CD4-positive, alpha-beta T cell (primary cell): ENCODE data around the gene CYSRT1. TPM values are rescaled to one million over a fixed set of nuclear protein-coding genes. Genes with fewer than 3 reads are reported as not detected.
A peak's percentile ranks its signal among the peaks of the same experiment; 100 is the strongest.

Experiments
- ATAC-seq: fragments of 200-7000 bp; cut with Tn5 transposase; one replicate; pipeline ENCODE4 v1.10.0; 2022; ENCODE audit warnings: mild to moderate bottlenecking; ENCODE audit not compliant: poor library complexity
- CTCF ChIA-PET: fragments of 350-600 bp; sonication (Branson Sonifier 250); formaldehyde crosslinking; loops from one replicate; lab custom pipeline; 2021; ENCODE audit warnings: antibody characterized with exemption, inconsistent platforms; lab: Charles Lee
- POLR2A ChIA-PET: fragments of 350-600 bp; sonication (Branson Sonifier 250); formaldehyde crosslinking; loops from one replicate; lab custom pipeline; 2021; ENCODE audit warnings: antibody characterized with exemption, inconsistent platforms; lab: Charles Lee
- DNase-seq, 14 experiments: peaks; one replicate each; pipeline ENCODE4 v3.0.0-alpha.2; 2013 to 2020; ENCODE audit warnings: mixed read lengths in 2 of 14
- H3K27ac ChIP-seq, 2 donors: one replicate each; pipeline versions ENCODE4 v1.5.1 to v1.7.0; 2013; ENCODE audit warnings: low read length in 2 of 2, low read depth in 1 of 2, mild to moderate bottlenecking in 1 of 2
- H3K27me3 ChIP-seq, 2 experiments: 1 replicate in 1 of 2; 2 replicates in 1 of 2; pipeline versions ENCODE4 v1.6.1 to v1.7.0; 2013; ENCODE audit warnings: low read length in 2 of 2, control low read depth in 1 of 2, mild to moderate bottlenecking in 1 of 2, moderate library complexity in 1 of 2; ENCODE audit not compliant: insufficient read depth in 2 of 2, control insufficient read depth in 1 of 2
- H3K36me3 ChIP-seq: one replicate; pipeline ENCODE4 v1.6.1; 2013; ENCODE audit warnings: low read length, control low read depth; ENCODE audit not compliant: insufficient read depth
- H3K4me1 ChIP-seq: one replicate; pipeline ENCODE4 v1.6.1; 2013; ENCODE audit warnings: low read length, control low read depth; ENCODE audit not compliant: insufficient read depth
- H3K4me3 ChIP-seq: one replicate; pipeline ENCODE4 v1.5.1; 2013; ENCODE audit warnings: mild to moderate bottlenecking, low read length, moderate library complexity
- H3K9me3 ChIP-seq, 2 experiments: 1 replicate in 1 of 2; 2 replicates in 1 of 2; pipeline versions ENCODE4 v1.6.1 to v1.7.0; 2013; ENCODE audit warnings: low read length in 2 of 2, mild to moderate bottlenecking in 2 of 2, control low read depth in 1 of 2, moderate library complexity in 1 of 2; ENCODE audit not compliant: control insufficient read depth in 1 of 2, insufficient read depth in 1 of 2
- H3K27ac Mint-ChIP-seq: one replicate; pipeline ENCODE4 v1.8.0; 2020; ENCODE audit warnings: mixed read lengths
- H3K27me3 Mint-ChIP-seq: one replicate; pipeline ENCODE4 v1.8.0; 2021; ENCODE audit warnings: mixed read lengths
- H3K36me3 Mint-ChIP-seq: one replicate; pipeline ENCODE4 v1.8.0; 2021; ENCODE audit warnings: low read depth, mixed read lengths
- H3K4me1 Mint-ChIP-seq: one replicate; pipeline ENCODE4 v1.8.0; 2021; ENCODE audit warnings: low read depth, mixed read lengths
- H3K4me3 Mint-ChIP-seq: one replicate; pipeline ENCODE4 v1.8.0; 2020; ENCODE audit warnings: mild to moderate bottlenecking, mixed read lengths
- H3K9me3 Mint-ChIP-seq: one replicate; pipeline ENCODE4 v1.8.0; 2020; ENCODE audit warnings: mixed read lengths
- intact Hi-C, 2 experiments: fragments of 100-400 bp; cut with DNase I in 1 of 2; cut with micrococcal nuclease in 1 of 2; formaldehyde crosslinking; loops; one replicate each; pipeline versions ENCODE4 v1.15.1 to v1.9.0; 2023 to 2025; cut with DNase I, micrococcal nuclease
- total RNA-seq, 174 experiments: library from RNA in 2 of 174; stranded (reverse) in 2 of 174; gene quantifications; one replicate each; pipeline ENCODE4 v1.2.3 and lab custom pipeline; 2021 to 2026
- TF ChIP-seq, protein P1 (sequence below): fragments of 200-600 bp; IDR thresholded peaks from one replicate; pipeline ENCODE4 v1.8.0; 2022; ENCODE audit warnings: antibody characterized with exemption, mild to moderate bottlenecking

Gene CYSRT1
- total RNA-seq, 2 experiments from 2014 or later: 0.33 to 0.42 TPM

DNA sequence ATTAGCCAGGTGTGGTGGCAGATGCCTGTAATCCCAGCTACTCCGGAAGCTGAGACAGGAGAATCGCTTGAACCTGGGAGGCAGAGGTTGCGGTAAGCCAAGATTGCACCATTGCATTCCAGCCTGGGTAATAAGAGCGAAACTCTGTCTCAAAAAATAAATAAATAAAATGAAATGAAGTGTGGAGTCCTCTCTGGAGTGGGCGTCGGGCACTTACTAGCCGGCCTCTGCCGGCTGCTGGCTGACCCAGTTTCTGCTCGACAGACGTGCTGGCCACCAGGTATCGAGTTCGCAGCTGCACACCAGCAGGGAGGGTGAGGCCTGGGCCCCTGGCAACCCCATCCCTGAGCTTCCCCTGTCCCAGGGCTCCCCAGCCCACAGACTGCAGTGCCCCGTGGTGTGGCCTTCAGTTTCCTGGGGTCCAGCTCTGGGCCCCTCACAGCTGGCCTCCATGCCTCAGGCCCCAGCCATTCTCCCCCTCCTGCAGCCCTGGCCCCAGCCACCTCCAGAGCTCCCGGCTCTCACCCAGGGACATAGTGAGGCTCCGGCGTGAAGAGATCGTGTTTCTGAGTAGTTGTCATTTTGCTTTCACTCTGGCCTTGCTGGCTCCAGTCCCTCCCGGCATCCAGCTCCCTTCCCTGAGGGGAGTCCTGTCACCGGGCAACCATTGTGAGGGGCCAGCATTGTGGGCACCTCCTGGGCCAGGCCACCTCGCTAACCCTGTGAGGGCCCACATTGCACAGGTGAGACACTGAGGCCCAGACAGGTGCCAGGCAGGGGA is 22.4 kb downstream of the CYSRT1 start:
- TF ChIP-seq, protein P1, sequence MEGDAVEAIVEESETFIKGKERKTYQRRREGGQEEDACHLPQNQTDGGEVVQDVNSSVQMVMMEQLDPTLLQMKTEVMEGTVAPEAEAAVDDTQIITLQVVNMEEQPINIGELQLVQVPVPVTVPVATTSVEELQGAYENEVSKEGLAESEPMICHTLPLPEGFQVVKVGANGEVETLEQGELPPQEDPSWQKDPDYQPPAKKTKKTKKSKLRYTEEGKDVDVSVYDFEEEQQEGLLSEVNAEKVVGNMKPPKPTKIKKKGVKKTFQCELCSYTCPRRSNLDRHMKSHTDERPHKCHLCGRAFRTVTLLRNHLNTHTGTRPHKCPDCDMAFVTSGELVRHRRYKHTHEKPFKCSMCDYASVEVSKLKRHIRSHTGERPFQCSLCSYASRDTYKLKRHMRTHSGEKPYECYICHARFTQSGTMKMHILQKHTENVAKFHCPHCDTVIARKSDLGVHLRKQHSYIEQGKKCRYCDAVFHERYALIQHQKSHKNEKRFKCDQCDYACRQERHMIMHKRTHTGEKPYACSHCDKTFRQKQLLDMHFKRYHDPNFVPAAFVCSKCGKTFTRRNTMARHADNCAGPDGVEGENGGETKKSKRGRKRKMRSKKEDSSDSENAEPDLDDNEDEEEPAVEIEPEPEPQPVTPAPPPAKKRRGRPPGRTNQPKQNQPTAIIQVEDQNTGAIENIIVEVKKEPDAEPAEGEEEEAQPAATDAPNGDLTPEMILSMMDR: no peak
- Histone ChIP-seq H3K27ac (no peak overlapping the region), H3K4me3 (no peak overlapping the region), H3K4me1 (peaks cover 13% of the 10 kb centered on the region), H3K9me3 (no peaks in the 10 kb centered on the region), H3K36me3 (peaks cover 15% of the 10 kb centered on the region), H3K27me3 (no peaks in the 10 kb centered on the region)
- ChIA-PET CTCF (no interaction called here), POLR2A (no interaction called here)
- Mint-ChIP-seq H3K27ac (no peak overlapping the region), H3K4me1 (peaks cover 5% of the 10 kb centered on the region), H3K9me3 (no peaks in the 10 kb centered on the region), H3K4me3 (peak overlapping the region; percentile 15), H3K36me3 (peaks cover 14% of the 10 kb centered on the region), H3K27me3 (no peaks in the 10 kb centered on the region)
- peak in 1 of 14 experiments; percentile 4 for DNase-seq
- intact Hi-C loops: no loop called here
- ATAC-seq: no peak

DNA sequence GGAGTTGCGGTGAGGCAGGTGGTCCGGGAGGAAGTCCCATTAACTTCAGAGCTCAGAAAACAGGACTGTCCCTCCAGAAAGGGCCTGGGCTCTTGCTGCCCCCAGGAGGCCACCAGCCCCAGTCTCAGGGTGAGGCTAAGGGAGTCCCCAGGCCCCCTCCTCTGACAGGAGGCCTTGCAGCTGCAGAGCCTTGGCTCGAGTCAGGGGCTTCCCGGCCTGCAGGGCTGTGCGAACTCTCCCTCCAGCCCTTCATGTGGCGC is 22.9 kb downstream of the CYSRT1 start:
- H3K4me1 Mint-ChIP-seq: no peaks in the 10 kb centered on the region
- intact Hi-C loops: no loop called here

DNA sequence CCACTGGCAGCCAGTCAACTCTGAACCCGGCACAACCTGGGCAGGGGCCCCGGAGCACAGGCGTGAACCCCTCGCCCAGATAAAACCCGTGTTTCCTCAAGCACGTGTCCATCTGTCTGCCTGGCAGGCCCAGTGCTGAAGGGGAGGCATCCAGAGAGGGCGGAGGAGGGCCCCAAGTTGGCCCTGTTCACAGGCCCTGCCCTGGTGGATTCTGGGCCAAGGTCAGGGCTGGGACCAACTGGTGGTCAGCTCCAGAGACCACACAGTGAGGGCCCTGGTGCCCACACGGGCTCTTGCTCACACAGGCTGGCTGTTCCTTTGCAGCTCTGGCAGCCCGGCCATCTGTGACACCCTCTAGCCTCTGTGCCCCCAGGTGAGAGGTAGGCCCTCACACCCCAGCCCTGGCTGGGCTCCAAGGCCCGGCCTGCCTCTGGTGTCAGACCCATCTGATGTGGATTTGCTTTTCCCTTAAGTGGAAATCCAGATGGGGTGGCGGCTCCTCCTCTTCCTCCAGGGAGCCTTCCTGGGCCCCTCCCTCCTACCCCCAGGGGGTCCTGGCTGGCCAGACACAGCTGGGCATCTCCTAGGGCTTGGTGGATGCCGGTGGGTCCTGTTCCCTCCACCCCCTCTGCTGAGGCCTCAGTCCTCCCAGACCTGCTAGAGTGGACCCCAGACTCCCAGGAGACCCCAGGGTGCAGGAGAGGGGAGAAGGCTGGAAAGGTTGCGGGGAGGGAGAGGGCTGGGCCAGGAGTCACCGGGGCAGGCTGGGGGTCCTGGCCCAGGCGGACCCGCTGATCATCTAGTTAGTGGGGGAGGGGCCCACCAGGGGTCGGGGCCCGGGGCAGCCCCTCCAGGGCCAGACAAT is 25.6 kb downstream of the CYSRT1 start:
- intact Hi-C loops: no loop called here
- H3K4me1 Mint-ChIP-seq: peaks cover 4% of the 10 kb centered on the region
- ATAC-seq (no peak), DNase-seq (peak in 2 of 14 experiments; percentile 4 to 23)
- no peak overlapping the region for H3K27ac Mint-ChIP-seq
- peaks cover 10% of the 10 kb centered on the region for H3K4me1 ChIP-seq
- H3K4me3 Mint-ChIP-seq: no peak overlapping the region
- ChIA-PET POLR2A (interaction anchor here (0.8 kb wide), 1 partner anchor 10 kb away, joined by 3 read pairs; the partner anchor contains the start of gene TUBB4B), CTCF (interaction anchor here (1.0 kb wide), 1 partner anchor 14 kb away, joined by 3 read pairs; no protein-coding TSS in a partner anchor)
- no peak overlapping the region for H3K27ac ChIP-seq
- H3K36me3 ChIP-seq: no peaks in the 10 kb centered on the region
- TF ChIP-seq, protein P1: no peak
- no peaks in the 10 kb centered on the region for H3K9me3 ChIP-seq
- no peaks in the 10 kb centered on the region for H3K27me3 Mint-ChIP-seq
- H3K27me3 ChIP-seq: no peaks in the 10 kb centered on the region
- H3K9me3 Mint-ChIP-seq: no peaks in the 10 kb centered on the region
- no peaks in the 10 kb centered on the region for H3K36me3 Mint-ChIP-seq
- no peak overlapping the region for H3K4me3 ChIP-seq

More for the DNA sequence above, 22.9 kb downstream of the CYSRT1 start:
- Histone ChIP-seq H3K36me3 (peaks cover 10% of the 10 kb centered on the region), H3K9me3 (no peaks in the 10 kb centered on the region), H3K27ac (no peak overlapping the region), H3K4me1 (peaks cover 7% of the 10 kb centered on the region), H3K4me3 (no peak overlapping the region), H3K27me3 (no peaks in the 10 kb centered on the region)
- ChIA-PET CTCF (no interaction called here), POLR2A (no interaction called here)
- TF ChIP-seq, protein P1: no peak
- no peak overlapping the region for H3K27ac Mint-ChIP-seq
- no peaks in the 10 kb centered on the region for H3K9me3 Mint-ChIP-seq
- H3K36me3 Mint-ChIP-seq: peaks cover 9% of the 10 kb centered on the region
- ATAC-seq (no peak), DNase-seq (no peak)
- H3K4me3 Mint-ChIP-seq: no peak overlapping the region
- no peaks in the 10 kb centered on the region for H3K27me3 Mint-ChIP-seq
